BE2C (cell line): ENCODE results near the gene PYDC2.

Experiments used
- DNase-seq: peaks from one replicate; pipeline ENCODE4 v3.0.0-alpha.2; 2020
- H3K27me3 ChIP-seq: fragments of 250-450 bp; sonication (Bioruptor Pico); 2 replicates; pipeline ENCODE4 v1.5.1; 2020; ENCODE audit warnings: mild to moderate bottlenecking
- H3K36me3 ChIP-seq: fragments of 250-450 bp; sonication (Bioruptor Pico); 2 replicates; pipeline ENCODE4 v1.5.1; 2020; ENCODE audit warnings: mild to moderate bottlenecking
- H3K4me1 ChIP-seq: fragments of 250-450 bp; sonication (Bioruptor Pico); 2 replicates; pipeline ENCODE4 v1.5.1; 2020
- H3K4me3 ChIP-seq: 2 replicates; pipeline ENCODE4 v1.5.1; 2011; ENCODE audit warnings: low read depth, low read length
- H3K9me3 ChIP-seq: fragments of 250-450 bp; sonication (Bioruptor Pico); 2 replicates; pipeline ENCODE4 v1.5.1; 2020
- TF ChIP-seq, protein P1 (sequence below): IDR thresholded peaks from 2 replicates; pipeline ENCODE4 v1.5.1; 2012; ENCODE audit warnings: mild to moderate bottlenecking, low read depth, low read length

The PYDC2 gene

DNA sequence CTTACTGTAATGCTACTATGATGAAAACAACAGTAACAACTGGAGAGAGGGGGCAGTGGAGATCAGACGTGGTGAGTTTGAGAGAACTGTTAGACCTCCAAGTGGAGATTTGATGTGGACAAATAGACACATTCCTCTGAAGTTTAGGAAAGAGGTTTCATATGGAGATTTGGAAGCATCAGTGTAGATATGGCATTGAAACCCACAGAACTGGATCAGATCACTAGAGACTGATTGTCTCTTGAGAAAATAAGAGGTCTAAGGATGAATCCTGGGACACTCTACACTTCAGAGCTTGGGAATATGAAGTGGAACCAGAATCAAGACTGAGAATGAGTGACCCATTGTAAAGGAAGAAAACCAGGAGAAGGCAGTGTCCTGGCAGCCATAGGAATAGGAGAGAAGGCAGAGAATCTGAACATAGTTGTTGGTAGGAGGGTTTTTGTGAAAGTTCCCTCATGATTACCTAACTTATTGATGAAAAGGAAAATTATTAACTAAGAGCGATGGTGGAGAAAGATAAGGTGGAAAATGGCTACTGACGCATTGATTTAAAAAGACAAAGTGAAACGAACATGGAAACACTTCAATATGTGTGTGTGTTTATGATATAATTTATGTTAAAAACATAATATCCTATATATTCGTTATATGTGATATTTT lies 29.7 kb upstream of the PYDC2 start:
- no peak overlapping the region for H3K4me3 ChIP-seq
- TF ChIP-seq, protein P1, sequence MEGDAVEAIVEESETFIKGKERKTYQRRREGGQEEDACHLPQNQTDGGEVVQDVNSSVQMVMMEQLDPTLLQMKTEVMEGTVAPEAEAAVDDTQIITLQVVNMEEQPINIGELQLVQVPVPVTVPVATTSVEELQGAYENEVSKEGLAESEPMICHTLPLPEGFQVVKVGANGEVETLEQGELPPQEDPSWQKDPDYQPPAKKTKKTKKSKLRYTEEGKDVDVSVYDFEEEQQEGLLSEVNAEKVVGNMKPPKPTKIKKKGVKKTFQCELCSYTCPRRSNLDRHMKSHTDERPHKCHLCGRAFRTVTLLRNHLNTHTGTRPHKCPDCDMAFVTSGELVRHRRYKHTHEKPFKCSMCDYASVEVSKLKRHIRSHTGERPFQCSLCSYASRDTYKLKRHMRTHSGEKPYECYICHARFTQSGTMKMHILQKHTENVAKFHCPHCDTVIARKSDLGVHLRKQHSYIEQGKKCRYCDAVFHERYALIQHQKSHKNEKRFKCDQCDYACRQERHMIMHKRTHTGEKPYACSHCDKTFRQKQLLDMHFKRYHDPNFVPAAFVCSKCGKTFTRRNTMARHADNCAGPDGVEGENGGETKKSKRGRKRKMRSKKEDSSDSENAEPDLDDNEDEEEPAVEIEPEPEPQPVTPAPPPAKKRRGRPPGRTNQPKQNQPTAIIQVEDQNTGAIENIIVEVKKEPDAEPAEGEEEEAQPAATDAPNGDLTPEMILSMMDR: no peak
- H3K9me3 ChIP-seq: peaks cover 4% of the 10 kb centered on the region; the same call in 1 of the 2 replicates
- DNase-seq: no peak
- no peaks in the 10 kb centered on the region for H3K4me1 ChIP-seq
- no peaks in the 10 kb centered on the region for H3K36me3 ChIP-seq
- H3K27me3 ChIP-seq: no peaks in the 10 kb centered on the region

DNA sequence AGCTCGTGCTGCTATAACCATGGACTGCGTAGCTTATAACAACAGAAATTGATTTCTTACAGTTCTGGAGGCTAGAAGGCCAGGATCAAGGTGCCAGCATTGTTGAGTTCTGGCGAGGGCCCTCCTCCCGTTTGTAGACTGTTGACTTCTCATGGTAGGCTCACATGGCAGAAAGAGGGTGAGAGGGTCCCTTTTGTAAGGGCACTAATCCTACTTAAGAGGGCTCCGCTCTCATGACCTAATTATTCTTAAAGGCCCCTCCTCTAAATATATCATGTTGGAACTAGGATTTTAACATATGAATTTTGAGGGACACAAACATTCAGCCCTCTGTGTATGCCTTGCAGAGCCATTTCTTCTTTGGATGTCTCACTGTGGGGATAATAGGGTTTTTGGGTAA lies 28.8 kb upstream of the PYDC2 start:
- no peak for DNase-seq
- TF ChIP-seq, protein P1: no peak
- Histone ChIP-seq H3K4me3 (no peak overlapping the region), H3K27me3 (no peaks in the 10 kb centered on the region), H3K9me3 (peaks cover 4% of the 10 kb centered on the region; the same call in 1 of the 2 replicates), H3K4me1 (no peaks in the 10 kb centered on the region), H3K36me3 (no peaks in the 10 kb centered on the region)

- Histone ChIP-seq H3K9me3 (peaks cover 4% of the 10 kb centered on the region; the same call in 1 of the 2 replicates), H3K4me3 (no peak overlapping the region), H3K4me1 (no peaks in the 10 kb centered on the region), H3K36me3 (no peaks in the 10 kb centered on the region), H3K27me3 (no peaks in the 10 kb centered on the region)
- no peak for DNase-seq
- TF ChIP-seq, protein P1: no peak
Measured at GRCh38 chr3:191434024-191434423, 26.9 kb upstream of the PYDC2 start.

GRCh38 chr3:191435981-191436380 lies 25.0 kb upstream of the PYDC2 start:
- Histone ChIP-seq H3K27me3 (no peaks in the 10 kb centered on the region), H3K4me3 (no peak overlapping the region), H3K36me3 (no peaks in the 10 kb centered on the region), H3K4me1 (no peaks in the 10 kb centered on the region), H3K9me3 (peaks cover 3% of the 10 kb centered on the region; the same call in 1 of the 2 replicates)
- DNase-seq: no peak
- TF ChIP-seq, protein P1: no peak

DNA sequence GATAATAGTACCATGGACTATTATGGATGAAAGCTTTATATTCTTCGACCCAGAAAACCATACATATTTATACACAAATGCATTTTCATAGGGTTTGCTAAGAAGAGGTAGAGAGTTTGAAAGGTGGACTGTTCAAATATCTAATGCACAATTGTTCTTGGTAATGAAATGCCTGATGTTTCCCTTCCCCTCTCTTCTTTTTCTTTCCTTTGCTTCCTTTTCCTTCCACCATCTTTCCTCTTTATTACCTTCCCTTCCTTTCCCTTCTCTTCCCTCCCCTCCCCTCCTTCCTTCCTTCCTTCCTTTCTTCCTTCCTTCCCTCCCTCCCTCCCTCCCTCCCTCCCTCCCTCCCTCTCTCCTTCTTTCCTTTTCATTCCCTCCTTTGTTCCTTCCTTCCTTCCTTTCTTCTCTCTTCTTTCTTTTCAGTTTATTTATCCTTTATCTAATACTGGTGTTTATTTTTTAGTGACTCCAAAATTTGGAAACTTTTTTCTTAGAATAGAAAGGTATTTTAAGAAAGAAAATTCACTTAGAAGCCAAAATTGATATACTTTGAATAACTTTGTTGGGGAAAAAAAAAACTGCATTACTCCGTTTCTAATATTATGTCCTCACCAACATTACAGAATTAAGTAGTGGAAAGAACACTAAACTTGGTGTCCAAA lies 22.7 kb upstream of the PYDC2 start:
- TF ChIP-seq, protein P1: no peak
- Histone ChIP-seq H3K36me3 (no peaks in the 10 kb centered on the region), H3K4me1 (no peaks in the 10 kb centered on the region), H3K4me3 (no peak overlapping the region), H3K27me3 (no peaks in the 10 kb centered on the region), H3K9me3 (no peaks in the 10 kb centered on the region)
- DNase-seq: no peak

GRCh38 chr3:191440532-191440931 lies 20.4 kb upstream of the PYDC2 start:
- DNase-seq: no peak
- Histone ChIP-seq H3K4me3 (no peak overlapping the region), H3K4me1 (no peaks in the 10 kb centered on the region), H3K27me3 (no peaks in the 10 kb centered on the region), H3K9me3 (no peaks in the 10 kb centered on the region), H3K36me3 (no peaks in the 10 kb centered on the region)
- TF ChIP-seq, protein P1: no peak
